MM.1S (cell line): Measurements from ENCODE around the gene PKDCC.

Source experiments
- EZH2phosphoT487 ChIP-seq: fragments of 300-600 bp; sonication (generic); IDR thresholded peaks from 2 replicates; pipeline ENCODE4 v1.6.1; 2018; ENCODE audit warnings: antibody characterized with exemption, low read length
- TF ChIP-seq, protein P1 (sequence below): fragments of 300-600 bp; sonication (generic); IDR thresholded peaks from 2 replicates; pipeline ENCODE4 v1.5.1; 2016; ENCODE audit warnings: antibody characterized with exemption, low read length, mixed read lengths

DNA sequence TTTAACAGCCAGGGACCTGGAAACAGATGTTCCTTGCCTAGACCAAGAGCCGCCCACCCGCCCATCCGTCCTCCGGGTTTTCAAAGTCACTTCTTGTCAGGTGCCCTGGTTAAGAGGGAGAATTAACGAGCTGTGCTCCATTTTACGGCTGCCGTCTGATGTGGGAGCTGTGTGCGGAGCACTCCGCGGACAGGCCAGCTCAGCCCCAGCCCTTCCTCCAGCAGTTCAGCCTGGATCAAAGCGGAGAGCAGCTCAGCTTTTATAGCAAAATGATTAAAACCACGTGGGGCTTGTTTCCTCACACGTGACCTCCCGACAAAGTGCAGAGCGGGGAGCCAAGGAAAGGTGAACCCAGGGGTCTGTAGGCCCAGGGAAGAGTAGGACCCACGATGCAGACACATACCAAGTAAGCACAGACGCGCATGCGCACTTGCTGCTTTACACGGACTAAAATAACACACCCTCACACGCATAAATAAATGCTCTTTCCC, 46.1 kb upstream of the PKDCC start:
- TF ChIP-seq, protein P1, sequence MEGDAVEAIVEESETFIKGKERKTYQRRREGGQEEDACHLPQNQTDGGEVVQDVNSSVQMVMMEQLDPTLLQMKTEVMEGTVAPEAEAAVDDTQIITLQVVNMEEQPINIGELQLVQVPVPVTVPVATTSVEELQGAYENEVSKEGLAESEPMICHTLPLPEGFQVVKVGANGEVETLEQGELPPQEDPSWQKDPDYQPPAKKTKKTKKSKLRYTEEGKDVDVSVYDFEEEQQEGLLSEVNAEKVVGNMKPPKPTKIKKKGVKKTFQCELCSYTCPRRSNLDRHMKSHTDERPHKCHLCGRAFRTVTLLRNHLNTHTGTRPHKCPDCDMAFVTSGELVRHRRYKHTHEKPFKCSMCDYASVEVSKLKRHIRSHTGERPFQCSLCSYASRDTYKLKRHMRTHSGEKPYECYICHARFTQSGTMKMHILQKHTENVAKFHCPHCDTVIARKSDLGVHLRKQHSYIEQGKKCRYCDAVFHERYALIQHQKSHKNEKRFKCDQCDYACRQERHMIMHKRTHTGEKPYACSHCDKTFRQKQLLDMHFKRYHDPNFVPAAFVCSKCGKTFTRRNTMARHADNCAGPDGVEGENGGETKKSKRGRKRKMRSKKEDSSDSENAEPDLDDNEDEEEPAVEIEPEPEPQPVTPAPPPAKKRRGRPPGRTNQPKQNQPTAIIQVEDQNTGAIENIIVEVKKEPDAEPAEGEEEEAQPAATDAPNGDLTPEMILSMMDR, result no peak
- TF ChIP-seq EZH2phosphoT487, result no peak
